ENCODE results near the gene CIAO1. TPM values are rescaled to one million over a fixed set of nuclear protein-coding genes. Genes with fewer than 3 reads are reported as not detected.
"Not testable (repeated sequence)": the region's sequence is repeated elsewhere in the genome, so short reads cannot be mapped to it uniquely, and the experiment has no call there.

CIAO1 gene
- total RNA-seq, 1 donor from 2014 or later: 62.7 TPM

- DNase-seq (ENCODE audit: low spot score) (no peak), ATAC-seq (no peak)
- intact Hi-C loops (cut with DNase I): no loop called here
These were observed 18.1 kb upstream of the CIAO1 start for GRCh38 chr2:96247896-96248295.

- ATAC-seq (no peak), DNase-seq (ENCODE audit: low spot score) (no peak)
- intact Hi-C loops (cut with DNase I): no loop called here
These were observed 17.4 kb upstream of the CIAO1 start for GRCh38 chr2:96248624-96249023.

- ATAC-seq: peak; percentile 82
- intact Hi-C loops (cut with DNase I): no loop called here
These were observed 16.4 kb upstream of the CIAO1 start for GRCh38 chr2:96249654-96250053.

GRCh38 chr2:96250188-96250587 is 15.8 kb upstream of the CIAO1 start:
- DNase-seq (ENCODE audit: low spot score): no peak
- ATAC-seq: no peak
- intact Hi-C loops (cut with DNase I): no loop called here

More at GRCh38 chr2:96249654-96250053, 16.4 kb upstream of the CIAO1 start:
- no peak for DNase-seq (ENCODE audit: low spot score)

GRCh38 chr2:96251721-96252292 is 14.2 kb upstream of the CIAO1 start:
- ATAC-seq (peak; percentile 58), DNase-seq (ENCODE audit: low spot score) (no peak)
- intact Hi-C loops (cut with DNase I): no loop called here

- ATAC-seq (no peak), DNase-seq (ENCODE audit: low spot score) (no peak)
- intact Hi-C loops (cut with DNase I): no loop called here
These were observed 13.5 kb upstream of the CIAO1 start for GRCh38 chr2:96252526-96252925.

GRCh38 chr2:96253006-96253405 is 13.0 kb upstream of the CIAO1 start:
- intact Hi-C loops (cut with DNase I): no loop called here
- ATAC-seq (no peak), DNase-seq (ENCODE audit: low spot score) (no peak)

GRCh38 chr2:96254571-96254970 is 11.5 kb upstream of the CIAO1 start:
- no peak for DNase-seq (ENCODE audit: low spot score)
- no peak for ATAC-seq
- intact Hi-C loops (cut with DNase I): no loop called here

GRCh38 chr2:96256611-96257113 is 9.4 kb upstream of the CIAO1 start:
- intact Hi-C loops (cut with DNase I): no loop called here
- DNase-seq (ENCODE audit: low spot score): no peak

GRCh38 chr2:96257744-96258143 is 8.3 kb upstream of the CIAO1 start:
- ATAC-seq: peak; percentile 32
- DNase-seq (ENCODE audit: low spot score); intact Hi-C loops (cut with DNase I): not testable (repeated sequence)

More at GRCh38 chr2:96256611-96257113, 9.4 kb upstream of the CIAO1 start:
- ATAC-seq: no peak

GRCh38 chr2:96258166-96259022 is 7.6 kb upstream of the CIAO1 start:
- DNase-seq (ENCODE audit: low spot score) (no peak), ATAC-seq (no peak)
- intact Hi-C loops (cut with DNase I): no loop called here

- DNase-seq (ENCODE audit: low spot score): no peak
- intact Hi-C loops (cut with DNase I): no loop called here
- ATAC-seq: no peak
These were observed 6.5 kb upstream of the CIAO1 start for GRCh38 chr2:96259497-96259921.

- intact Hi-C loops (cut with DNase I): no loop called here
- ATAC-seq (peak; percentile 76), DNase-seq (ENCODE audit: low spot score) (no peak)
These were observed 5.4 kb upstream of the CIAO1 start for GRCh38 chr2:96260387-96261260.

GRCh38 chr2:96261328-96262003 is 4.6 kb upstream of the CIAO1 start:
- no peak for DNase-seq (ENCODE audit: low spot score)
- intact Hi-C loops (cut with DNase I): no loop called here
- no peak for ATAC-seq

- no peak for ATAC-seq
- DNase-seq (ENCODE audit: low spot score): no peak
- intact Hi-C loops (cut with DNase I): no loop called here
These were observed 3.7 kb upstream of the CIAO1 start for GRCh38 chr2:96262306-96262705.

- no peak for DNase-seq (ENCODE audit: low spot score)
- no peak for ATAC-seq
- intact Hi-C loops (cut with DNase I): no loop called here
These were observed 1.9 kb upstream of the CIAO1 start for GRCh38 chr2:96264086-96264485.

GRCh38 chr2:96264656-96265348 is 1.2 kb upstream of the CIAO1 start:
- ATAC-seq: no peak
- intact Hi-C loops (cut with DNase I): no loop called here
- no peak for DNase-seq (ENCODE audit: low spot score)

GRCh38 chr2:96265349-96265839 is 631 bp upstream of the CIAO1 start:
- DNase-seq (ENCODE audit: low spot score) (peak; percentile 79), ATAC-seq (no peak)
- intact Hi-C loops (cut with DNase I): no loop called here
